ENCODE results near the gene LINGO3.

GRCh38 chr19:2274931-2275535, 32.9 kb downstream of the LINGO3 start:
- TF ChIP-seq POLR2AphosphoS5 (IDR thresholded peaks at IDR 0.05; ENCODE audit: low read depth), result no peak
- TF ChIP-seq CTCF (conservative IDR thresholded peaks at IDR 0.05; ENCODE audit: low read depth in 2 of 2), result peak; percentile 62 to 91
- peak; percentile 42 for TF ChIP-seq REST (IDR thresholded peaks at IDR 0.05; ENCODE audit: unreplicated experiment)
- no peak for TF ChIP-seq CREB1 (CRISPR knock-in tag; IDR thresholded peaks at IDR 0.05; ENCODE audit: low read depth)
- no peak for TF ChIP-seq EZH2 (IDR thresholded peaks at IDR 0.05; ENCODE audit: low read depth, unreplicated experiment)
- no peak for TF ChIP-seq ETS1 (IDR thresholded peaks at IDR 0.05)

Data from GM23338 (cell line).